ENCODE results near the gene UQCRQ. TPM values are rescaled to one million over a fixed set of nuclear protein-coding genes. Genes with fewer than 3 reads are reported as not detected.
A peak's percentile ranks its signal among the peaks of the same experiment; 100 is the strongest.

Gene UQCRQ
- total and polyA plus RNA-seq, 2 of the 13 experiments (the other 11 are each of a cell fraction or from before 2014, with no cell fraction given), result 257 to 575 TPM

- ATAC-seq (peak; percentile 34), FAIRE-seq (peak; percentile 56), DNase-seq (ENCODE audit: low spot score) (no peak)
- WGBS (ENCODE audit: low lambda C conversion rate), result 1% methylated on average over 6 of the region's 13 CpGs
- peaks cover 0 to 25% of the 10 kb centered on the region in 2 experiments; a peak in 3 of 5 replicates for H3K36me3 ChIP-seq (replicated peaks in 1 of 2; ENCODE audit: control insufficient read depth in 1 of 2, insufficient read depth in 2 of 2, low read length in 2 of 2)
- intact Hi-C loops (cut with micrococcal nuclease; ENCODE audit: unreplicated experiment) (no loop called here), in situ Hi-C loops (cut with HindIII; ENCODE audit: extremely low pct_ligation_motif_present, low pct_unique_long_range_greater_than_20kb) (no loop called here)
- peak overlapping the region; percentile 86 for H3K27ac ChIP-seq (ENCODE audit: extremely low read length, insufficient read depth, low read length)
- H3K4me2 ChIP-seq (ENCODE audit: low read depth, low read length), result peak overlapping the region; percentile 90
- no peak overlapping the region for H2AFZ ChIP-seq (ENCODE audit: low read length)
- H3K4me3 ChIP-seq (replicated peaks in 1 of 3; ENCODE audit: insufficient read depth in 1 of 3, low read depth in 2 of 3, low read length in 3 of 3), result peak overlapping the region; percentile 74 to 88 (median 87)
- peaks cover 16% of the 10 kb centered on the region for H3K79me2 ChIP-seq (ENCODE audit: insufficient read depth, low read length)
- TSS peak; percentile 71 for BruUV-seq (replicated peaks)
- H3K9me3 ChIP-seq (ENCODE audit: low read length), result no peaks in the 10 kb centered on the region
- peak overlapping the region; percentile 97 for H3K9ac ChIP-seq (ENCODE audit: insufficient read depth, low read depth, low read length)
- ChIA-PET CTCF (ENCODE audit: low intra/inter-chr PET ratio, low total read pairs) (interaction anchor here (1.5 to 2.0 kb wide), 2 partner anchors 16 to 37 kb away, joined by 7 to 9 read pairs; partner anchors contain the start of gene SHROOM1), POLR2A (interaction anchor here (0.7 to 8.7 kb wide), 13 partner anchors 8 to 1103 kb away, joined by 3 to 91 read pairs (median 9); partner anchors contain the start of genes AFF4, HSPA4 and SHROOM1)
- peaks cover 66% of the 10 kb centered on the region for H3K4me1 ChIP-seq (ENCODE audit: insufficient read depth, low read length)
- no peaks in the 10 kb centered on the region for H4K20me1 ChIP-seq (ENCODE audit: insufficient read depth, low read length)
- no peaks in the 10 kb centered on the region; a peak in 1 of 5 replicates for H3K27me3 ChIP-seq (ENCODE audit: control insufficient read depth in 1 of 2, insufficient read depth in 2 of 2, low read length in 2 of 2)
- no peak for TF ChIP-seq ZNF614 (CRISPR knock-in tag; IDR thresholded peaks at IDR 0.05; ENCODE audit: borderline replicate concordance)
- no peak for TF ChIP-seq ZNF549 (CRISPR knock-in tag; IDR thresholded peaks at IDR 0.05)
- TF ChIP-seq ZBTB7B (CRISPR knock-in tag; IDR thresholded peaks at IDR 0.05), result no peak
- no peak for TF ChIP-seq CERS6 (CRISPR knock-in tag; IDR thresholded peaks at IDR 0.05)
- peak; percentile 38; the same call in 1 of the 2 replicates for TF ChIP-seq ESRRA (CRISPR knock-in tag; IDR thresholded peaks at IDR 0.05; ENCODE audit: low read depth)
- TF ChIP-seq KDM5B (CRISPR knock-in tag; IDR thresholded peaks at IDR 0.05; ENCODE audit: borderline replicate concordance), result peak; percentile 52; the same call in 1 of the 2 replicates
- TF ChIP-seq ARID4A (CRISPR knock-in tag; IDR thresholded peaks at IDR 0.05; ENCODE audit: borderline replicate concordance), result no peak; the same call in 1 of the 2 replicates
- TF ChIP-seq REL (CRISPR knock-in tag; conservative IDR thresholded peaks at IDR 0.05), result peak; percentile 20; the same call in 1 of the 2 replicates
- TF ChIP-seq MXD1 (CRISPR knock-in tag; IDR thresholded peaks at IDR 0.05), result peak; percentile 11; the same call in 1 of the 2 replicates
- peak; percentile 19; the same call in 1 of the 2 replicates for TF ChIP-seq KAT7 (CRISPR knock-in tag; IDR thresholded peaks at IDR 0.05; ENCODE audit: borderline replicate concordance)
- TF ChIP-seq CAMTA2 (CRISPR knock-in tag; IDR thresholded peaks at IDR 0.05; ENCODE audit: borderline replicate concordance), result 0 out of 2 replicates have a peak, but pooled peaks have one; percentile 57
- TF ChIP-seq ZNF773 (CRISPR knock-in tag; IDR thresholded peaks at IDR 0.05; ENCODE audit: borderline replicate concordance), result no peak
- TF ChIP-seq TRAFD1 (CRISPR knock-in tag; IDR thresholded peaks at IDR 0.05; ENCODE audit: borderline replicate concordance), result no peak
- TF ChIP-seq ZNF790 (CRISPR knock-in tag; IDR thresholded peaks at IDR 0.05; ENCODE audit: borderline replicate concordance), result 0 out of 2 replicates have a peak, but pooled peaks have one; percentile 39
- TF ChIP-seq SIN3B (IDR thresholded peaks at IDR 0.05; ENCODE audit: low read length), result no peak
- no peak for TF ChIP-seq AGO1 (IDR thresholded peaks at IDR 0.05; ENCODE audit: low read depth, low read length, poor library complexity, severe bottlenecking)
- TF ChIP-seq ZNF12 (CRISPR knock-in tag; IDR thresholded peaks at IDR 0.05), result peak; percentile 6; the same call in 1 of the 2 replicates
Measured at GRCh38 chr5:132867046-132867451, 607 bp downstream of the UQCRQ start.
